Astrocyte of the cerebellum (primary cell): ENCODE measurements around the gene LOXL4.

Experiments
- DNase-seq: peaks from one replicate; pipeline ENCODE4 v3.0.0-alpha.2; 2011; ENCODE audit warnings: low read depth
- H3K4me3 ChIP-seq: 2 replicates; pipeline ENCODE4 v1.5.1; 2011; ENCODE audit warnings: mild to moderate bottlenecking, low read depth, low read length, moderate library complexity
- CTCF ChIP-seq: IDR thresholded peaks from 2 replicates; pipeline ENCODE4 v1.5.1; 2012; ENCODE audit warnings: low read length, low read depth, moderate library complexity, mild to moderate bottlenecking; ENCODE audit errors: missing control alignments
- in situ Hi-C: cut with HindIII; loops from 2 replicates; pipeline ENCODE4 v1.10.0; 2017; ENCODE audit warnings: low sequenced_read_pairs

Gene LOXL4

DNA sequence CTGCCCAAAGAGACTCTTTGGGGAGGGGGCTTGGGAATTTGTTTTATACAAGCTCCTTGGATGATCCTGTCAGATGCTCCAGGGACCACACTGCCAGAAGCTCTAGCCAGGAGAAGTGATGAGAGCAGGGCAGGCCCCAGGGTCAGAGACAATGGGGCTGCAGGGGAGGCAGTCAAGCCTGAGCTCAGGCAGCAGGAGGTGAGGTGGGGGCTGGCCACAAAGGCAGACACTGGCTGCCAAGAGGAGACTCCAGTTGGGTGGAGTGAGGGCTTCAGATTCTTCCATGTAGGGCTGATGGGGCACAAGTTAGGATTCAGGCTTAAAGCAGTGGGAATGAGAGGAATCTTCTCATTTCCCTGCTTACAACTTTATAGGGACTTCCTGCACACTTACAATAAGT lies 35.6 kb upstream of the LOXL4 start:
- H3K4me3 ChIP-seq: no peak overlapping the region
- in situ Hi-C loops: no loop called here
- no peak for TF ChIP-seq CTCF
- no peak for DNase-seq

- in situ Hi-C loops: no loop called here
- no peak overlapping the region for H3K4me3 ChIP-seq
- no peak for DNase-seq
- TF ChIP-seq CTCF: no peak
Measured at GRCh38 chr10:98302741-98303365, 34.9 kb upstream of the LOXL4 start.

DNA sequence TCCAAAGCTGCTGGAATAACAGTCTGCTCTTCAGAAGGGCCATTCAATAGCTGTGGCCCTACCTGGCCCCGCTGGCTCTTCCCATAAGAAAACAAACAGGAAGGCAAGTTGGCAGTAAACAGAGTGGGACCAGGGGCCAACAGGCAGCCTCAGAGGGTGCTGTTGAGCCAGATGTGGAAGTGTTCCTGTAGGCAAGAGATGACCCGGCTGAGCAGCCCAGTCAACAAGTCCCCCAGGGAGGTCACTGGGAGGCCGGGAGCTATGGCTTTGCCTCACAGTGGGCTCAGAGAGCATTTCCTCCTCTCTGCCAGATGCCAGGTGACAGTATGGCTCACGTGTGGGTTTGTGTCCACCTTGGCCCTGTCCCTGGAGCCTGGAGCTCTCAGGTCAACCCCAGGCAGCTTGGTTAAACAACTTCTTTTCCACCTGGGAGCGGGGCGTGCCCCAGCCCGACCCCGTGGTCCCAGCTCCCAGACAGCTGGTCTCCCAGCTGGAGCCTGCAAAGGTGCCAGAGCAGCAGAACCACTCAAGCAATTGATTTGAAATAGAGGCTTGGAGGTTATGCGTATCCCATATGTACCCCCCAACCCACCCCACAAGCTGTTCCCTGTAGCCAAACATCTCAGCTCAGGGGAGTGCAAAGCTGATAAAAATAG lies 33.8 kb upstream of the LOXL4 start:
- H3K4me3 ChIP-seq: no peak overlapping the region
- no peak for DNase-seq
- in situ Hi-C loops: no loop called here
- no peak for TF ChIP-seq CTCF

DNA sequence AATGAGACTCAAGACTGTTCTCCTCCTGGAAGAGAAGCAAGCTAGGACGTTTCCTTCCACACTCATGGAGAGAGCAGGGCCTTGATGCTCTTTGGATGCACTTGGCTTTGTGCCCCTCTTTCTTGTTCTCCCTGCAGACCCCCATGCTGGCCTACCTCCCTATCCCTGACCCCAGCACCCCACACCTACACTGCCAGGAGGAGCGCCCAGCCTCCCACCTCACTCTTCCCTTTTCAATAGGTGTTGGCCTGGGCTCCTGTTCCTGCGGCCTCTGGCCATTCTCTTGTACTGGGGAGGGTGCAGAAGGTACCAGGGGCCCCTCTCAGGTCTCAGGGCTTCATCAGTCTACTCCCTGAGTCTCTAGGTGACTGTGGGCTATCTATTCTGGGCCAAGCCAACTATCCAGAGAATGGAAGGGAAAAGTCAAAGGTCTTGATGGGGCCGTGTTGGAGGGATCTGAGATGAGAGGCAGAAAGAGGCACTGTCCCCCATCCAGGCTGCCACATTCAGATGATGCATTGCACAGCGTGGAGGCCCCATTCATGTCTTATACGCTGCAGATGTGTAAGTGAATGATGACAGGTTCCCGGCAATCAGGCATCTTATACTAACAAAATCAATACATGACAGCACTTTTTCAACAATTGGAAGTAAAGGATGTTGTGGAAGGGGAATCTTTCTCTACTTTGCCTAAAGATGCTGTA lies 32.7 kb upstream of the LOXL4 start:
- in situ Hi-C loops: no loop called here
- no peak overlapping the region for H3K4me3 ChIP-seq
- TF ChIP-seq CTCF: no peak
- no peak for DNase-seq

- TF ChIP-seq CTCF: no peak
- DNase-seq: peak; percentile 23
- in situ Hi-C loops: no loop called here
- no peak overlapping the region for H3K4me3 ChIP-seq
Measured at GRCh38 chr10:98299341-98299740, 31.3 kb upstream of the LOXL4 start.

GRCh38 chr10:98296524-98296923 lies 28.5 kb upstream of the LOXL4 start:
- no peak for TF ChIP-seq CTCF
- H3K4me3 ChIP-seq: no peak overlapping the region
- in situ Hi-C loops: no loop called here
- DNase-seq: no peak
